Activated effector memory CD4-positive, alpha-beta T cell treated with Interleukin-2 at 50 U/mL for 16 hours (primary cell): ENCODE results near the gene PEA15.

Experiments used
- DNase-seq: peaks from one replicate; pipeline ENCODE4 v3.0.0-alpha.2; 2020

The PEA15 gene

DNA sequence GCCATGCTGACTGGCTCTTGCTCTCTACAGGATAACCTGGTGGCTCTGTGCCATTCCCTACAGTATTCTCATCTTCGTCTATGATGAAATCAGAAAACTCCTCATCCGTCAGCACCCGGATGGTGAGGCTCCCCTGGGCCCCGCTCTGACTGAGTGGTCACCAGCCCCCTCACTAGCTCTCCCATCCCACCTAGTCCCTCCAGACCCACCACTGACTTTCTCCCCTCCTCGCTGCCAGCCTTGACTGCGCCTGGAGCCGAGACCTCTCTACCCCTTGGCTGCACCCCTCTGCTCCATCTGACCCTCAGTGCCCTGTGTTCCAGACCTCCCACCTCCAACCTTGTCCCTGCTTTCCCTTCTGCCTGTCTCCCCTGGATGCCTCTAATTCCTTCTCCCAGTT is 18.9 kb upstream of the PEA15 start:
- no peak for DNase-seq

DNA sequence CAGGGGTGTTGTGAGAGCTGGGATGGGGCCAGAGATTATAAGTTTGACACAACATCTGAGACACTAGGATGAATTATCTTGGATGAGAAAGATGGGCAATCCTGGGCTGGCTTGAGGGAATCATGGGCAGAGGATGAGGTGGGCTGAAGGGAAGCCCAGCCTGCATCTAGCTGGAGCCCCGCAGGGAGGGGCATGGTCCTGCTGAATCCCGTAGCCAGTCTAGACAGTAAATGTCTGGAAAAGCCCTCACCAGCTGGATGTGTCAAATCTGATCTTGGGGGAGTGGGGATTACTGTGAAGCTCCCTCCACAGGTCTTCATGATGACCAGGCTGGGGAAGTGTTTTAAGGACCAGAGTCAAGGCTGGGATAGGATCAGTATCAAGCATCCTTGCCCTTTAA is 18.5 kb upstream of the PEA15 start:
- no peak for DNase-seq

DNA sequence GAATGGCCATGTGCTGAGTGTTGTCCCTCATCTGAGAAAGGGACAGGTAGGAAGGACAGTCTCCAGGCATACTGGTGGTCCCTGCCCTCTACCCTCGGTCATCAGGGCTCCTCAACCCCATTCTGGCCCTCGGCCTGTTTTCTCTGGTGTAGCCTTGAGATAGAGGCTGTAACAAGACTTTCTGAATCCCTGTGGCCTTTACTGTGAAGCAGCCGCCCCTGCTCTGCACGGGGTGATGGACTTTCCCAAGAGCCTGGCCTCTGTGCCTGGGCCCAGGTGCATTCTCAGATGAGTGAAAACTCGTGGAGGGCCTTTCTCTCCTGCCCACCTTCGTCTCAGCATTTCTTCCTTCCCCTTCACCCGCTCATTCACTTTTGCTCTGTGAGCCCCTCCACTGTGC is 17.8 kb upstream of the PEA15 start:
- DNase-seq, result no peak

DNA sequence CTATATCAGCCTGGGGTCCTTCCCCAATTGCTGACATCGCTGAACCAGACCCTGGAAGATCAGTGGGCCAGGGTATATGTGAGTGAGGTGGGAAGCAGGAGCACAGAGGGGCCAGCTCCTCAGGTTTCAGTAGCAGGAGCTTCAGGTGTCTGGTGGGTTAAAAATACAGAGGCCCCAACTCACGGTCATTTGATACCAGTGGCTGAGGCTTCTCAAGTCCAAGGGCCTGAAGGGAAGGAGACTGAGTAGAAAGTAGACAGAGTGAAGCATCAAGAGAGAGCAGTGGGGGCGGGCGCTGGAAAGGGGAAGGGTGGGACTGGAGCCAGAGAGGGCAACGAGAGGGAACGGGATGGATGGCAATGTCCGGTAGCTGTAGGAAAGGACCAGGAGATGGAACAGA is 16.8 kb upstream of the PEA15 start:
- DNase-seq, result no peak

DNA sequence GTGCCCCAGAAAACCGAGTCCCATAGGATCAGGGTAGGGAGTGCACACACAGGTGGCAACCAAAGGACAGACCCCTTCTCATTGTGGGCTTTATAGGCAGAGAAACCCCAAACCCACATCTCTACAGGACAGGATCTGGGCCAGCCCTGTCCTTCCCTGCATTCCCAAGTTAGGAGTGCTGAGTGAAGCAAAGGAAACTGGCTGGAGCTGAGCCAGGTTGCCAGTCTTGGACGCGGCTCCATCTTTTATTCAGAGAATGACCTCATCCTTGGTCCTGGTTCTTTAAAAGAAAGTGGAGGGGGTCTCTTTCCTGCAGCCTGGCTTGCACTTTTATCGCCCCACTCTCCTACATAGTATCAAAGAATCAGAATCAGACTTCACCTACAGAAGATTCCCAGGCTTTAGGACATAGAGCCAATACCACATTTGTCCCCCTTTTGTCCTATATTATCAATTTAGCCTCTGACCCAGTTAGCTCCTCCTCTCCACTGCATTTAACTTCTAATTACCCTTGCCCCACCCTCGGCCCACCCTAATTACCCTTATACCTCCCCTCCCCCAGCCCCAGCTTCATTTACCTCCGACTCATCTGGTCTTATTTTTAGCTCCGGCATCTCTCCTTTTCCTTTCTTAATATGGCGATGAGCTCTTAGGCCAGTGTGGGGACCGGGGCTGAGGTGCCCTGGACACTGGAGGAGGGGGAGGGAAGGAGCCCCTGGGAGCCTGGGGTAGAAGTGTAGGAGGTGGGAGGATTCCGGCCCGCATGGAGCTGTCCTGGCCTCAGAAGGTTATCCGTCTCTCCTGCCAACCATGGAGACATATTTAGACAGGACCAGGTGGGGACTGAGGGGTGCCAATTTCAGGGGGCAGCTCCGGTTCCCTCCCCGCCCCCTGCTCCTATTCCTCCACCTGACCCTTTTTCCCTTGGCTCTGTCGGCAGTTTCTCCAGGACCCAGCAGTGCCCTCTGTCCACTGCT is 15.2 kb upstream of the PEA15 start, which contains the start of gene CASQ1:
Gene CASQ1 (plus strand): TSS at position 927 of the 977 bp plus-strand sequence. CDS start 177 bp downstream, outside the sequence.
- DNase-seq, result no peak

DNA sequence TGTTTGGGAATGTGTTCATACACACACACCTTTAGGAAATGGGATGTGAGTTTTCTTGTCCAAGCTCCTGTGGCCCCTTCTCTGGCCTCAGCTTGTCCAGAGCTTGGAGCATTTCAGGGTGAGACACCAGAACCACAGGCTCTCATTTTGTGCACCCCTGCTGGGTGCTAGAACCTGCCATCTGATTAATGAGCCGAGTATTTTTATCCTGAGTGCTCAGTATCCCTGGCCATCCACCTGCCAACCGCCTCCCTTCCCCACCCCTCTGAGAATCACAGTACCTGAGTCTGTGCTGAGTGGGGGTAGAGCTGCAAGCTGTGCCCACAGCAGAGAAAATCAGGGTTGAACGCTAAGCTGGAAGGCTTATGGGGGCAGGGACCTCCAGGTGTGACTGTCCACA is 13.4 kb upstream of the PEA15 start:
- DNase-seq, result no peak

DNA sequence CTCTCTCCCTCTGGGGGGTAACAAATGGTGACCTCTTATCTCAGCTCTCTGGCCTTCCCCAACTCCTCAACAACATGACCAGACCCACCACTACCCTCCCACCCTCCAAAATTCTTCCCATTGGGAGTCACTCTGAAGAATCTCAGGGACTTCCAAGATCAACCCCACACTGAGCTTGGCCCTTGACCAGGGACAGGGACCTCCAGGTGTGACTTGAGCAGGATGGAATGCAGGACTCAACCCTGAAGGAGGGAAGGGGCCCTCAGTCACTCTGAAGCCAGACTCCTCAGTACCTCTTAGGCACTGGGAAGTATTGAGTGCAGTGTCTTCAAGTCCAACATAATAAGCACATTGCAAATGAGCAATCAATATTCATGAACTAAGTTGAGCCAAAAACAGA is 12.9 kb upstream of the PEA15 start:
- DNase-seq, result no peak

DNA sequence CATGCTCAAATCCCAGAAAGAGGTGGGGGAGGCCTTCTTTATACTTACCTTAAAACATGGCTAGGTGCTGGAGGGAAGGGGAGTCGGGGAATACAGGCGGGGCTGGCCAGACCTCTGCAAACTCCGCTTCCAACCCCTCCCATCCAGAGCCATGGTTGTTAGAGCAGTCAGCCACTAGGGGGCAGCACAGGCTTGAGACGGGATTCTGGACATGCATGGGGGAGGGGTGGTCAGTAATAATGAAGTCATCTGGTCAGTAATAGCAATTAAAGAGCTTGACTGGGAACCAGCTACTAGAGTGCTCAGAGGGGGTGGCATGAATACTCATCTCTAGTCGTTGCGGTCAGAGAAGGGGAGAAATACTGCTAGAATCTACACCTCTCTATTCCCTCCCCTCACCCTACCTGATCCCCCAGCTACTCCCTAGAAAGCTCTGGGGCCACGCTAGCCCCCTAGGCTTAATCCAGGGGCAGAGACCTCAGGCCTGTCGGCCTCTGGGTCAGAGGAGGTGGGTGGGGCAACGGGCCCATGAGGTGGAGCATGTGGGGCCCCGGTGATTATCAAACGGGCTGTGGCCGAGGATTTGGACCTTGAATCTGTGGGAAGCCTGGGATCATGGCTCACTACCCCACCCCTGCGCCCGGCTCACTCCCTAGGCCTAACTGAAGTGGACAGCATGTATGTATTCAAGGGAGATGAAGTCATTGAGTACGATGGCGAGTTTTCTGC is 11.9 kb upstream of the PEA15 start:
- peak; percentile 62 for DNase-seq

DNA sequence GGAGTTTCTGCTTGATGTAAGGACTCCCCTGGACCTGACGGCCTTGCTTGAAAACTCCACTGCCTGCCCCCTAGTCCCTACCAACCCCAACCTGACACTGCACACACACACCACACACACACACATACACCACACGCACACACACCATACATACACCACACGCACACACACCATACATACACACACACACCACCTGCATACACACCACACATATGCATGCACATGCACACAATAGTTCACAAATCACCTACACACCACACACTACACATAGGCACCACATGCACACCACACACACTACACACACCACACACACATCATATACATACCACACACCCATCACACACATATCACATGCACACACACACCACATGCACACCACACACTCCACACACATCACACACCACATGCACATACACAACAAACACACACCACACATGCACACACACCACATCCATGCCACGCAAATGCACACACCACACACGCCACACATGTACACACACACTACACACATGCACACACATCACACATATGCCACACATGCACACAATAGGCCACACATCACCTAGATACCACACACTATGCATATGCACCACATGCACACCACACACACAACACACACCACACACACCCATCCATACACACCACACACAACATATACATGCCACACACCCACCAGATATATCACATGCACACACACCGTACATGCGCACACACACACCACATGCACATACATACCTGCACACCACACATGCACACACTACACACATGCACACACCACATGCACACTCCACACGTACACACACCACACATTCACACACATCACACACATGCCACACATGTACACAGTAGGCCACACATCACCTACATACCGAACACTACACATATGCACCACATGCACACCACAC is 11.1 kb upstream of the PEA15 start:
- no peak for DNase-seq

DNA sequence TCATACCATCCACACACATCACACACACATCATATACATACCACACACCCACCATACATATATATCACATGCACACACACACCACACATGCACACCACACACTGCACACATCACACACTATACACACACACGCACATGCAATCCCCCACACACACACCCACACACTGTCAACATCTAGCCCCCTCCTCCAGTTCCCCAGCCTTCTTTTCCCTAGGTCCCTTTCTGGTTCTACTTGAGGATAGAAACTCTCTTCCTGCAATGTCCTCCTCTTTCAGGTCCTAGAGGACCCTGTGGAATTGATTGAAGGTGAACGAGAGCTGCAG is 10.5 kb upstream of the PEA15 start:
- DNase-seq, result no peak

DNA sequence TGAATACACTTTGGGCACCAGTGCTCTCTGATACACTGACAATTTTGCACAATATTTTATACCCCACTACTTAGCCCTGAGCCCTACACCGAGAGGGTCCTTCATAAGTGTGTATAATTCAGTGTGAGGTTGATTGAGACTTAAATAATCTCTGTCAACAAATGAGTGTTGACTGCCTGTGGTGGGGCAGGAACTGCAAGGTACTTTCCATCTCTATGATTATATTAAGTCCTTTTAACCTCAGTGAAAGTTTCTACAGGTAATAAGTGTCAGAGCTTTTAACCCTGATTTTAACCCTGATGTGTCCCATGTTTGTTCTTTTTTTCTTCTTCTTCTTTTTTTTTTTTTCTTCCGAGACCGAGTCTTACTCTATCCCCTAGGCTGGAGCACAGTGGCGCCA is 9.0 kb upstream of the PEA15 start:
- DNase-seq, result no peak

DNA sequence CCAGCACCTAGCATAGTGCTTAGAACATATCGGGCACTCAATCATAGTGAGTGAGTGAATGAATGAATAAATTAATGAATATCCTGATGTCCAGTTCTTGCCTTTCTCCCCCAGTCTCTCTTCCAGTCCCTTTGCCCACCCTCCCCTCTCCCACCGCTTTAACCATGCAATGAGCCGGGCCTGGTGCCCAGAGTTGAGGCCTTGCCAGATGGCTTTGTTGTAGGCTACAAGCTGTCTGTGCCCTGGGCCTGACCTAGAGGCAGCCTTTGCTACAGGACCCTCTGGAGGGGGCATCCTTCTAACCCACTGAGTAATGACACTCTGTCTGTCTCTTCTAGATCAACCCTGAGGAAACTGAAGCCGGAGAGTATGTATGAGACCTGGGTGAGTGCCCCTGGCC is 8.0 kb upstream of the PEA15 start:
- DNase-seq, result no peak

DNA sequence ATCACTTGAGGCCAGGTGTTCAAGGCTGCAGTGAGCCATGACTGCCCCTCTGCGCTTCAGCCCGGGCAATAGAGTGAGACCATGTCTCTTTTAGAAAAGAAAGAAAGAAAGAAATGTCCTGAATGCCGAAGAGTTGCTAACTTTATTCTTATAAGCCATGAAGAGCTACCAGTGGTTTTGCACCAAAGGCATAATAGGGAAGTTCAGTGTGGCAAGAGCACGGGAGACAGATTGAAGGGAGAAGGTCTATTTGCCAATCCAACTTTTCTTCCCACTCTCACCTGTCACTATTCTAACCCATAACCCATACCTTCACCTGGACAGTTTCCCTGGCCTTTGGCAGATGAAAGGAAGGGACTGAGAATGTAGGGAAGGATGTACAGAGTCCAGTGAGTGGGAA is 4.4 kb upstream of the PEA15 start:
- DNase-seq, result no peak

DNA sequence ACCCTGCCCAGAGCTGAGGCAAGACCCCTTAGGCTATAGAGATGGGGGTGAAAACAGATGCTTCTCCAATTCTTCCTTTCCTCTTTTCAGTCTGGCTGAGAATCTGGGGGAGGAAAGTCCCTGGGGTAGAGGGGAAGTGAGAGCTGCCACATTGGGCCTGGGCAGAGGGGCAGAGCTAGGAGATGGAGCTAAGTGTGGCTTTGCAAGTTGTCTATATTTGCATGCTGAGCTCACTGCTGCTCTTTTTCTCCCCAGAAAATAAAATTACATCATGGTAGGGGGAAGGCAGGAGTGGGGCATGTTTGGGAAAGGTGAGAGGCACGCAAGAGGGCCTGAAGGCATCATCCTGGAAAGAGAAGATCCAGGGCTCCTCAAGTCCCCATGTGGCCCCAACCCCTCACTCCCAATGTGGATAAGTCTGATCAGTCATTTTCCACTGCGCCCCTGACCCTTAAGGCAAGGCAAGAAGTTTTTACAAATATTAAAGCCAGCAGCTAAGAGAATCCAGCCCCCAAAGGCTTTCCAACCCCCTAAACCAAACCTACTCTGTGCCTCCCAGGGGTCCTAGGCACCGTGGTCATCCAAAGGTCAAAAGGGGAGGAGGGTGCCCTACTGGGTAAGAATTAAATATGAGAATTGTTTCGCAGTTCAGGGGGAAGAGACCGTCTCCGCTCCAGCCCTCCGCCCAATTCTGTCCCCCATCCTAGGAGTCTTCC is 500 bp upstream of the PEA15 start:
- no peak for DNase-seq

DNA sequence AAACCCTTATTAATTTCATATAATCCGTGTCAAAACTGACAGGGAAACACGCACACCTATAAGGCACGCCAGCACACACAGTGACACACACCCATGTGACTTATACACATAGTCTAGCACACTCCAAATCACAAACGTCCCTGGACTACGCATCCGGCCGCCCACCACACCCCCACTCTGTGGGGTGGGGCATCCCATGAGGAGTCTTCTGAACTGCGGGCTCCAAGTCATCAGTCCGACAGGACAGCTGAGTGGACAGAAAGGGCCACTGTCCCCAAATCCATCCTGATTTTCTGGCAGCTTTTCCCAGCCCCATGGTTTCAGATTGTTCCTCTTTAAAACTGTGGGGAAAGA is 829 bp downstream of the PEA15 start:
- DNase-seq, result peak; percentile 27

DNA sequence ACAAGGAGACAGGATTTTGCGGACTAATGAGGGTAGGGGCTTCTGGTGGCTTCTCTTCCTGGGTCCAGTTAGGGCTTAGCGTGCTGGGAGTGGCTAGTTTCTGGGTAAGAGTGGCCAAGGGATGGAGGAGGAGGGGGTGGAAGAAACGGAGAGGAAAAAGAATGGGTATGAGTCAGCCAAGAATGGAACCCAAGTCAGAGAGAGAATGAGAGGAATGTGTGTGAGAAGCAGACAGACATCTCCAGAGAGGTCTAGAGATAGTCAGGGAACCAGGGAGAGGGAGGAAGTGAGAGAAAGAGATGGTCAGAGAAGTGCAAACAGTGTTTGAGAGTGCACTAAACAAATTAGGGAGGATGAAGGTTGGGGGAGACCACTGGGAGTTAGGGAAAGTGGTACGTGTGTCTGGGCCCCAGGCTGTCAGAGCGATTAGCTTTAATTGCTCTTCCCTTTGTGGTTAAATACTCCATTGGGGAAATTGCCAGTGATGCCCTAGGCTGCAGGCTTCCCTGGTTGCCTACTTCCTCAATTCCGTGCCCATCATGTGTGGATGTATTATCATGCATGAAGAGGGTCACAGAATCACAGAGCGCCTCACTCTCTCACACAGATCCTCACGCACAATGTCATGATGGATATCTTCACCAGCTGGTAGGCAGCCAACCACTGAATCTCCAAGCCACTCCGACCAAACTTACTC is 1.4 kb downstream of the PEA15 start:
- DNase-seq, result no peak

DNA sequence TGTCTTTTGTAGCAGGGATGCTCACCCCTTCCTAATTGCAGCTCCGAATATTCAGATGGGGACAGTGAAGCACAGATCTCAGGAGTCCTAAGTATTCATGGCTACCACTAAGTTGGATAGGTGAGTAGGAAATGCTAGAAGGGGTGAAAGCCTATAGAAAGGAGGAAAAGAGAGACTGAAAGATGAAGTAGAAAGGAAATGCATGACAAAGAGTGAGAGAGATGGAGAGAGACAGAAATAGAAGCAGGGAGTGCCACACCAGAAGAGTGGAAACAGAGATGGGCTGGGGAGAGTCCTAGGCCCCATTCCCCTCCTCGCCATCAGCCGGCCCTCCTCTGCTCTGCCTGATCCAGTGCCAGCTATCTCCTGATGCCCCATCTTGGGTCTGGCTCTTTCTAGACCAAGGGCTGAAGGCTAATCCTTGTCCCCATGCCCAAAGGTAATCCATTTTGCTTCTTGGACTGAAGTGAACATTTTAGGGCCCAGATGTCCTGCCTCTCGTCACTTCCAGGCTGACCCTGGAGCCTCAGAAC is 2.0 kb downstream of the PEA15 start:
- DNase-seq, result no peak

DNA sequence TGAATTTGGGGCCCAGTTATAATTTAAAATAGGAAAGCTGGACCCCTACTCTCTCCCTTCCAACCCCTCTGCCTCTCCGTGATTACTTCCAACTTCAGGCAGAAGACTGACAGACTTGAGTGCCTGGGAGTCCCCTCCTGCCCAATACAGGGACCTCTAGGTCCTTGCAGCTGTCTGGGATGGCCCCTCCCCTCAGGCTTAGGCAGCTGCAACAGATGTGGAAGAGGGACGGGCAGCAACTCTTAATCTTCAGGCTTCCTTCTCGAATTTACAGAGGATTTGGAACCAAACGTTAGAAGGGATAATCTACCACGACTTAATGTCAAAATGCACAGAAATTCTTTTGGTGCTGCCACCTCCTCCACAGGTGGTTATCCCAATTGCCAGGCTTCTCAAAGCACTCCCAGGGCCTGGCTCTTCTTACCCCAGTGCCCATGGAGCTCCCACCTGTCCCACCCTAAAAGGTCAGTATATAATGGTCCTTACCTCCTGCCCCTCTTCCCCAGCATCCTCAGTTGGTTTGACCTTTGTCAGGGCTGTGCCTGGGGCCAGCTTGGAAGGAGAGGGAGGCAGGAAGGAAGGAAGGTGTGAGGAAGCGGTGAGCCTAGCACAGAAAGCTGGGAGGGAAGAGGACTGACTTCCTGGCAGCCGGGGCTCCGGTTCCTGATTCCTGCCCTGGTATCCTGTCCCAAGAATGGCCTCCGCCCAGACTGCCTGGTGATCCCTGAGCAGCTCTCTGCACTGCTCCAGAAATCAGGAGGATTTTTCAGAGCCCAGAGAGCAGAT is 2.8 kb downstream of the PEA15 start:
- DNase-seq, result no peak

DNA sequence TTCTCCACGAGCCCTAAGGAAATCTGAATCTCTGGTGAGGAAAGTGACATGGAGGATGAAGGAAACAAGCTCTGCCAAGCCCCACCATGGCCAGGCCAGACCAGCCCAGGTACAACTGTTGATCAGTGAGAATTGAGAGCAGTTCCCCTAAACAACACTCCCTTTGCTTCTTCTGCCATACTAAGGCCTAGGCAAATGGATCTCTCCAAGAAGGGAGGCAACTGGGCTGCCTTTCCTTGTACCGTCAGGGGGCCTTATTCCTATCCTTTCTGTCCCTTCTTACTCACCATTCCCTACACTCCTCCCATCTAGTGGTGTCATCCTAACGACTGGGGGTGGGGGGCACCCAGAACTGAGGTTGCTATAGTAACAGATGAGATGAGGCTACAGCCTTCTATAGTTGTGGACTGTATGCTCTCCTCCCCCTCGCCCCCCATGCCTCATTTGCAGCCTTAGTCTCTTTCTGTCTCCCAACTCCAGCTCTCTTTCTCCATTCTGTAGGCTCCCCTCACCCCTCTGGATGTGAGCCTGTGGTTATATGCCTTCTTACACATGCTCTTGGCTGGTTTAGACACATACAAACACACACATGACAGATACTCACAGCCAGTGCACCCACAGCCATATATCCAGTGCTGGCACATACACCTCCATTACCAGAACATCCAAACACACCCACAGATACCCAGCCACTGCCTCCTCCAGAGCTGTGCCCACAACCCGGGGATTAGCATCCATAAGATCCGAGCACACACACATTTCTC is 3.6 kb downstream of the PEA15 start:
- no peak for DNase-seq
